HL-60 (cell line): ENCODE measurements around the gene DOK7.

Experiments
- DNase-seq, 2 experiments: peaks; one replicate each; pipeline ENCODE4 v3.0.0-alpha.2; 2010 to 2020; ENCODE audit warnings: low read depth in 1 of 2, low spot score in 1 of 2
- H3K27ac ChIP-seq: fragments of 250-450 bp; sonication (Bioruptor Pico); replicated peaks from 2 replicates; pipeline ENCODE4 v1.5.1; 2020; ENCODE audit warnings: mild to moderate bottlenecking, moderate library complexity
- H3K27me3 ChIP-seq: fragments of 250-450 bp; sonication (Bioruptor Pico); 2 replicates; pipeline ENCODE4 v1.5.1; 2021; ENCODE audit warnings: mild to moderate bottlenecking, moderate library complexity; ENCODE audit not compliant: insufficient read depth, poor library complexity, severe bottlenecking
- H3K4me3 ChIP-seq: replicated peaks from 2 replicates; pipeline ENCODE4 v1.5.1; 2011; ENCODE audit warnings: mild to moderate bottlenecking, control low read depth, low read length; ENCODE audit not compliant: insufficient read depth
- GABPA ChIP-seq: IDR thresholded peaks from 2 replicates; pipeline ENCODE4 v1.6.1; 2012; ENCODE audit warnings: low read depth
- POLR2AphosphoS5 ChIP-seq: IDR thresholded peaks from 2 replicates; pipeline ENCODE4 v1.6.1; 2012; ENCODE audit warnings: low read depth
- SPI1 ChIP-seq: IDR thresholded peaks from 2 replicates; pipeline ENCODE4 v1.6.1; 2012; ENCODE audit warnings: low read depth, mild to moderate bottlenecking, borderline replicate concordance
- TF ChIP-seq, protein P1 (sequence below): IDR thresholded peaks from 2 replicates; pipeline ENCODE4 v1.6.1; 2012; ENCODE audit warnings: low read depth; ENCODE audit not compliant: insufficient replicate concordance
- TF ChIP-seq, protein P2 (sequence below): IDR thresholded peaks from one replicate; pipeline ENCODE4 v1.5.1; 2011; ENCODE audit warnings: low read length, control low read depth, inconsistent platforms; ENCODE audit not compliant: insufficient read depth

The DOK7 gene

DNA sequence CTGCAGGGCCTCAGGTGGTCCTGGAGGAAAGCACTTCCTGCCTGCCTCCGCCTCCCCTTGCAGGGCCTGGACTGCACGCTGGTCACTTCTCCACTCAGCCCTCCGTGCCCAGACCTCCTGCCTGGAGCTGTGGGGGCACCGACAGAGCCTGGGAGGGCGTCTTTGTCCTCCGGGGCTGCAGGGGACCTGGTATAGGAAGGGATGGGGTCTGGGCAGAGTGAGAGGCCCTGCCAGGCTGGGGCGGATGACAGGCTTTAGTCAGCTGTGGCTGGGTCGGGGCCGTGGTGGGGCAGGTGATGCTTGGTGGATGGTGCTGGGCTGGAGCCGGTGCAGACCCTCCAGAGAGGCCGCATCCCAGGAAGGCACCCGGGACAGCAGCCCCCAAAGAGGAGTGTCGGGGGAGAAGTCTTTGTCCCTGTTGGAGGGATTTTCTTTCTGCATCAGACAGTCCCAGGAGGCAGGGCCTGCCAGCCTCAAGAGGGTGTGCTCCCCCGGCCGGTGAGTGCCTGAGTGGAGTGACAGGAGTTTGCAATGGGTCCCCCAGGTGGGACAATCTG is 1.3 kb downstream of the DOK7 start:
- no peak overlapping the region for H3K27ac ChIP-seq
- TF ChIP-seq, protein P1, sequence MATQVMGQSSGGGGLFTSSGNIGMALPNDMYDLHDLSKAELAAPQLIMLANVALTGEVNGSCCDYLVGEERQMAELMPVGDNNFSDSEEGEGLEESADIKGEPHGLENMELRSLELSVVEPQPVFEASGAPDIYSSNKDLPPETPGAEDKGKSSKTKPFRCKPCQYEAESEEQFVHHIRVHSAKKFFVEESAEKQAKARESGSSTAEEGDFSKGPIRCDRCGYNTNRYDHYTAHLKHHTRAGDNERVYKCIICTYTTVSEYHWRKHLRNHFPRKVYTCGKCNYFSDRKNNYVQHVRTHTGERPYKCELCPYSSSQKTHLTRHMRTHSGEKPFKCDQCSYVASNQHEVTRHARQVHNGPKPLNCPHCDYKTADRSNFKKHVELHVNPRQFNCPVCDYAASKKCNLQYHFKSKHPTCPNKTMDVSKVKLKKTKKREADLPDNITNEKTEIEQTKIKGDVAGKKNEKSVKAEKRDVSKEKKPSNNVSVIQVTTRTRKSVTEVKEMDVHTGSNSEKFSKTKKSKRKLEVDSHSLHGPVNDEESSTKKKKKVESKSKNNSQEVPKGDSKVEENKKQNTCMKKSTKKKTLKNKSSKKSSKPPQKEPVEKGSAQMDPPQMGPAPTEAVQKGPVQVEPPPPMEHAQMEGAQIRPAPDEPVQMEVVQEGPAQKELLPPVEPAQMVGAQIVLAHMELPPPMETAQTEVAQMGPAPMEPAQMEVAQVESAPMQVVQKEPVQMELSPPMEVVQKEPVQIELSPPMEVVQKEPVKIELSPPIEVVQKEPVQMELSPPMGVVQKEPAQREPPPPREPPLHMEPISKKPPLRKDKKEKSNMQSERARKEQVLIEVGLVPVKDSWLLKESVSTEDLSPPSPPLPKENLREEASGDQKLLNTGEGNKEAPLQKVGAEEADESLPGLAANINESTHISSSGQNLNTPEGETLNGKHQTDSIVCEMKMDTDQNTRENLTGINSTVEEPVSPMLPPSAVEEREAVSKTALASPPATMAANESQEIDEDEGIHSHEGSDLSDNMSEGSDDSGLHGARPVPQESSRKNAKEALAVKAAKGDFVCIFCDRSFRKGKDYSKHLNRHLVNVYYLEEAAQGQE, result no peak
- TF ChIP-seq GABPA, result no peak
- TF ChIP-seq, protein P2, sequence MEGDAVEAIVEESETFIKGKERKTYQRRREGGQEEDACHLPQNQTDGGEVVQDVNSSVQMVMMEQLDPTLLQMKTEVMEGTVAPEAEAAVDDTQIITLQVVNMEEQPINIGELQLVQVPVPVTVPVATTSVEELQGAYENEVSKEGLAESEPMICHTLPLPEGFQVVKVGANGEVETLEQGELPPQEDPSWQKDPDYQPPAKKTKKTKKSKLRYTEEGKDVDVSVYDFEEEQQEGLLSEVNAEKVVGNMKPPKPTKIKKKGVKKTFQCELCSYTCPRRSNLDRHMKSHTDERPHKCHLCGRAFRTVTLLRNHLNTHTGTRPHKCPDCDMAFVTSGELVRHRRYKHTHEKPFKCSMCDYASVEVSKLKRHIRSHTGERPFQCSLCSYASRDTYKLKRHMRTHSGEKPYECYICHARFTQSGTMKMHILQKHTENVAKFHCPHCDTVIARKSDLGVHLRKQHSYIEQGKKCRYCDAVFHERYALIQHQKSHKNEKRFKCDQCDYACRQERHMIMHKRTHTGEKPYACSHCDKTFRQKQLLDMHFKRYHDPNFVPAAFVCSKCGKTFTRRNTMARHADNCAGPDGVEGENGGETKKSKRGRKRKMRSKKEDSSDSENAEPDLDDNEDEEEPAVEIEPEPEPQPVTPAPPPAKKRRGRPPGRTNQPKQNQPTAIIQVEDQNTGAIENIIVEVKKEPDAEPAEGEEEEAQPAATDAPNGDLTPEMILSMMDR, result no peak
- TF ChIP-seq POLR2AphosphoS5, result no peak
- TF ChIP-seq SPI1, result no peak
- H3K4me3 ChIP-seq, result no peak overlapping the region
- H3K27me3 ChIP-seq, result peaks cover 31% of the 10 kb centered on the region
- DNase-seq, result no peak

DNA sequence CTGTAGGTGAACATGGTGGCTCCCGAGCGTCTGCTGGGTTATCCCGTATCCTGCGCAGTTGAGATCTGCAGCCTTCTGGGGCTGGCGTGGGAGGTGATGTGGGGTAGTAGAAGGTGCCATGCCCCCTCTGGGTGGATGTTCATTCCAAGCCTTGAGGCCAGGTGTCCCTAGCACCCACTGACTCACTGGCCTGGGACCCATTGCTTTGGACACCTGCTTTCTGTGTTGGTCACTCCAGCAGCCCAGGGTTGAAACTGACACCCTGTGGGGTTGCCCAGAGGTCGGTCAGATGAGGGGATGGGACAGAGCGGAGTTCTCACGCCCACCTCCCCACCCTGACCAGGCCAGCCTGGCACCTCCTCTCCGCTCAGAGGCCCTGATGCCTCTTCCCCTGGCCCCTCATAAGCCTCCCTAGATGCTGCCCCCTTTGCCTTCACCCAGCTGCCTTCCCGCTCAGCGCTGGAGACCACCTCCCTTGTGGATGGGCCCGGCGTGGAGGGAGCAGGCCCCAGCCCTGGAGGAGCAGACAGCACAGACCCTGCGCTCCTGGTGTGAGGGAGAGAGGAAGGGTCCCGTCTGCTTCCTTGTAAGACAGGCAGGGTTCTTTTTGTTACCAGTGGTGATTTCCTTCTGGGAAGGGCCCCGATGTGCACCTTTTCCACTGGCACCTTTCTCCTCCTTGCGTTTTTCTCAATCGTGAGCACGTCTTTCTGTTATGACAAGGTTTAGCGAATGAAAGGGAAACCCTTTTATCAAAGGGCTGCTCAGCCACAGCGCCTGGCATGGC is 2.0 kb downstream of the DOK7 start:
- DNase-seq, result no peak
- no peak overlapping the region for H3K27ac ChIP-seq

More for the DNA sequence above, 2.0 kb downstream of the DOK7 start:
- H3K27me3 ChIP-seq, result peaks cover 31% of the 10 kb centered on the region
- no peak overlapping the region for H3K4me3 ChIP-seq
- TF ChIP-seq, protein P2, result no peak
- TF ChIP-seq, protein P1, result no peak
- TF ChIP-seq GABPA (no peak), POLR2AphosphoS5 (no peak), SPI1 (no peak)
